GM03348 (cell line): ENCODE measurements around the gene NCS1.
A peak's percentile ranks its signal among the peaks of the same experiment; 100 is the strongest.

Experiments used
- DNase-seq: peaks from one replicate; pipeline ENCODE4 v3.0.0; 2012; ENCODE audit warnings: low spot score

Gene NCS1

DNA sequence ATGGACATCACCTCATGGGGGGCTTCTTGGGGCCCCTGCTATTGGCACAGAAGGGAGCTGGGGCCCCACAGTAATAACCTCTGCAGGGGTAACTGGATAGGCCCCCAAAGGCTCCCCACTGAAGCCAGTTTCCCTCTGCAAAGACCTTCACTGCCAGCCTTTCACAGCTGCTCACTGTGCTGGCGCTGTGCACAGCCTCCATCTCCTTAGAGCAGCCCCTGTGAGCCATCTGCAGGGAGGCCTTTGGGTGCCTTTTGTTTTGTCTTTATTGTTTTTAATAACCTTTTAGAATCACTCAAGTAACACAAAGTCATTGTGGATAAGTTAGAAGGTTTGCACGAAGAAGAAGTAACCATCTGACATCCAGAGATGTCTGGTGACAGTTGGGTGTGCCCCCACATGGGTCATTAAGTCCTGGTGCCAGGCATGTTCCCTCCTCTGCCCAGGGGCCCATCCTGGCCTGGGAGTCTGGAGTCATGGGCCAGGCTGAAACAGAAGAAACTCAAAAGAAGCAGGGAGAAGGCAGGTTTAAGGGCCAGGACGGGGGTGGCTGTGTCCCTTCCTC, 42.7 kb downstream of the NCS1 start:
- DNase-seq: no peak

GRCh38 chr9:130215341-130216119, 43.3 kb downstream of the NCS1 start:
- no peak for DNase-seq

GRCh38 chr9:130217838-130218237, 45.6 kb downstream of the NCS1 start:
- DNase-seq: no peak

GRCh38 chr9:130219661-130220096, 47.5 kb downstream of the NCS1 start:
- DNase-seq: no peak

- peak; percentile 70 for DNase-seq
These were observed 48.1 kb downstream of the NCS1 start for GRCh38 chr9:130220352-130220751.

GRCh38 chr9:130222833-130223232, 50.6 kb downstream of the NCS1 start:
- DNase-seq: no peak

DNA sequence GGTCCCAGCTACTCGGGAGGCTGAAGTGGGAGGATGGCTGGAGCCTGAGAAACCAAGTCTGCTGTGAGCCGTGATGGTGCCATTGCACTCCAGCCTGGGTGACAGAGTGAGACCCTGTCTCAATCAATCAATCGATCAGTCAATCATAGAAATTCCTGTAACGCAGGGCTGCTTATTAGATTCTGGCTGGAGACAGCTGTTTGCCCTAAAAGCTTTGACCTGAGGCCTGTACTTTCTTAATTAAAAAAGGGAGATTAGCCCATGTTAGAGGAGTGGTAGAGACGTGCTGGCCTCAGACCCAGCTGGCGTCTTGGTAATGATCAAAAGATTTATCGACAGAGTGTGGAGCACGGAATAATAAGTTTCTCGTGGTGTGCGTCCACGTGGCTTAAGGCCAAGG, 52.9 kb downstream of the NCS1 start:
- no peak for DNase-seq

- DNase-seq: no peak
These were observed 53.4 kb downstream of the NCS1 start for GRCh38 chr9:130225586-130225985.

DNA sequence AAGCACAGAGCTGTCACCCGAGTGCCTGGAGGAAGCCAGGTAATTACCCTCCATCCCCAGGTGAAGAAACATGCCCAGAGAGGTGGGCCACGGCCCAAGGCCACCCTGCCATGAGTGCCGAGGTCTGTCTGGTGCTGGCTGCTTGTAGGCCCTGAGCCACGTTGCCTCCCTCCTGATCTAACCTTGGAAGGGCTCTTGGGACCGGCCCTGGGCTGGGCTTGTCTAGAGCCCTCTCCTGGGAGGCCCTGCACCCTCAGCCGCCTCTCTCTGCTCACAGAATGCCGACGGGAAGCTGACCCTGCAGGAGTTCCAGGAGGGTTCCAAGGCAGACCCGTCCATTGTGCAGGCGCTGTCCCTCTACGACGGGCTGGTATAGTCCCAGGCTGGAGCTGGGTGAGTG, 53.9 kb downstream of the NCS1 start:
- no peak for DNase-seq

DNA sequence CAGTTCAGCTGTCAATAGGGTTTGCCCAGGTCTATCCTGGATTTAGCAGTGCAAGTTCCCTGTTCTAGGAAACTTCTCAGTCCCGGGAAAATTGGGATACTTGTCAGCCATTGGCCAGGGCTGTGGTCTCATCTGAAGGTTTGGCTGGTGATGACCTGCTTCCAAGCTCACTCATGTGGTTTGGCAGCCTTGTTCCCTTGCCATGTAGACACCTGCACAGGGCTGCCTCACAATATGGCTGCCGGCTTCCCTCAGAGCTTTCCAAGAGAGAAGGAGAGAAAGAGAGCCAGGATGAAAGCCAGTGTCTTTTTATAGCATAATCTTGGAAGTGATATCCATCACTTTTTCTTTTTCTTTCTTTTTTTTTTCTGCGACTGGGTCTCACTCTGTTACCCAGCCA, 55.6 kb downstream of the NCS1 start:
- no peak for DNase-seq

- no peak for DNase-seq
These were observed 57.6 kb downstream of the NCS1 start for GRCh38 chr9:130229759-130230158.

DNA sequence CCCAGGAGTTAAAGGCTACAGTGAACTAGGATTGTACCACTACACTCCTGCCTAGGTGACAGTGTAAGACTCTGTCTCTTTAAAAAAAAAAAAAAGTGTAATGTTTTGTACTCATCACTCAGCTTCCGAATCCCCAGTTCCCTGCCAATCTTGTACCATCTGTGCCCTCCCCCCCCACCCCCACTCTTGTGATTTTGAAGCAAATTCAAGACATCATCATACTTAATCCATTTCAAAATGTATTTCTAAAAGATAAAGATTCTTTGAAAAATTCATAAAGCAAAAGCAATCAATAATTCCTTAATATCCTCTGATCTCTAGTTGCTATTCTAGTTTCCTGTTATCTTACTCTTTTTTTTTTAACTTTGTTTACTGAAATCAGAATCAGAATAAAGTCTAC, 58.4 kb downstream of the NCS1 start:
- no peak for DNase-seq

GRCh38 chr9:130232899-130233586, 60.8 kb downstream of the NCS1 start:
- DNase-seq: no peak

DNA sequence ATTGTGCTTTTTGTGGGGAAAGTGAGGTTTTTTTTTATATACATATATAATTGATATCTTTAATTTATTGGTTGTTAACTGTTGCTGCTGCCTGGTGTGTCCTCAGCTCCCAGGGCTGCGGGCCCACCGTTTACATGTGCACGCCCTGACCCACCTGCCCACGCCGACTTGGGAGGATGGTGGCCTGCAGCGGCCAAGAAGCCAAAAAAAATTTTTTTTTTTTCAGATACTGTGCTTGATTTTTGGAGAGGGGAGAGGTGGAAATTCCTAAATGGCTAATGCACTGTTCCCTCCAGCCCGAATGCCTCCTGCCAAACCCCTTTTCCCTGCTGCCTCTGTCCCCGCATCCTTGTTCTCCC, 61.4 kb downstream of the NCS1 start:
- DNase-seq: no peak

- no peak for DNase-seq
These were observed 62.4 kb downstream of the NCS1 start for GRCh38 chr9:130234340-130235260.

GRCh38 chr9:130235558-130236435, 63.6 kb downstream of the NCS1 start:
- DNase-seq: peak; percentile 76

DNA sequence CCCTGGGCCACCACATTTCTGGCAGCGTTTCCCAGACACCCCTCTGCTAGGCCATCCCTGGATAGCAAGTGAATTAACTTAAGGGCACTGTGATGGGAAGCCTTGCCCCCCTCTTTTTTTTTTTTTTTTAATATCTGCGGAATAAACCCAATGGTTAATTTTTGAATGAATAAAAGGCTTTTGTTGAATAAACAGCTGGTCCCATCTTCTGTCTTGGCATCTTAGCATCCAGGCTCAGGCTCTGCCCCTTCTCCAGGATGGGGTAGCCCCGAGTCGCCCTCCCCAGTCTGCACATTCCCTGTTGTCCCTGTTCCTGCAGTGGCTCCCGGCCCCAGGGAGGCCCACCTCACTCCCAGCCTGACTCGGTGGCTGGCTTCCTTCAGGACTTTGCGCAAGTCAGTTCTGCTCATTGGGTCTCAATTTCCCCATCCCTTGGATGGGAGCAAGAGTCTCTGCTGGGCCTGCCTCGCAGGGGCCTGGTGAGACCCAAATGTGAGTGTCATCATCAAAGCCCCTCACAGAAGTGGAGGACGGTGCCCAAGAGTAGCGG, 64.3 kb downstream of the NCS1 start:
- DNase-seq: no peak

- no peak for DNase-seq
These were observed 64.9 kb downstream of the NCS1 start for GRCh38 chr9:130237076-130237475.

GRCh38 chr9:130237763-130238524, 65.7 kb downstream of the NCS1 start:
- DNase-seq: no peak

- DNase-seq: no peak
These were observed 67.1 kb downstream of the NCS1 start for GRCh38 chr9:130239363-130239695.
